Effector memory CD8-positive, alpha-beta T cell (primary cell): ENCODE data around the gene CERK.

Source experiments
- ATAC-seq: fragments of 150-1000 bp; cut with Tn5 transposase; replicated peaks from 2 replicates; pipeline ENCODE4 v1.10.0; 2021; ENCODE audit warnings: mild to moderate bottlenecking, moderate library complexity
- DNase-seq, 3 experiments: peaks; one replicate each; pipeline ENCODE4 v3.0.0; 2021
- H3K27ac Mint-ChIP-seq, 2 donors: one replicate each; pipeline ENCODE4 v1.8.0; 2022; ENCODE audit warnings: mild to moderate bottlenecking in 2 of 2, mixed read lengths in 2 of 2, moderate library complexity in 2 of 2
- H3K27me3 Mint-ChIP-seq, 2 donors: one replicate each; pipeline ENCODE4 v1.8.0; 2022; ENCODE audit warnings: mixed read lengths in 2 of 2
- H3K36me3 Mint-ChIP-seq: one replicate; pipeline ENCODE4 v1.8.0; 2022; ENCODE audit warnings: mild to moderate bottlenecking, moderate library complexity, mixed read lengths; ENCODE audit not compliant: insufficient read depth
- H3K4me1 Mint-ChIP-seq, 2 donors: one replicate each; pipeline ENCODE4 v1.8.0; 2022; ENCODE audit warnings: low read depth in 2 of 2, mixed read lengths in 2 of 2
- H3K4me3 Mint-ChIP-seq, 2 donors: one replicate each; pipeline ENCODE4 v1.8.0; 2022; ENCODE audit warnings: mild to moderate bottlenecking in 2 of 2, mixed read lengths in 2 of 2, moderate library complexity in 2 of 2
- H3K9me3 Mint-ChIP-seq, 2 donors: one replicate each; pipeline ENCODE4 v1.8.0; 2022; ENCODE audit warnings: mixed read lengths in 2 of 2

The CERK gene

GRCh38 chr22:46676881-46677280 lies 61.2 kb downstream of the CERK start:
- H3K36me3 Mint-ChIP-seq: peaks cover 8% of the 10 kb centered on the region
- no peaks in the 10 kb centered on the region for H3K9me3 Mint-ChIP-seq
- DNase-seq: no peak
- ATAC-seq: no peak
- H3K27me3 Mint-ChIP-seq: no peaks in the 10 kb centered on the region
- H3K27ac Mint-ChIP-seq: peak overlapping the region in 1 of 2 donors; percentile 35
- H3K4me1 Mint-ChIP-seq: peaks cover 14 to 17% of the 10 kb centered on the region in 2 donors
- no peak overlapping the region for H3K4me3 Mint-ChIP-seq

GRCh38 chr22:46676479-46676878 lies 61.6 kb downstream of the CERK start:
- ATAC-seq (no peak), DNase-seq (no peak)
- Mint-ChIP-seq H3K4me3 (no peak overlapping the region), H3K4me1 (peaks cover 14 to 17% of the 10 kb centered on the region in 2 donors), H3K27me3 (no peaks in the 10 kb centered on the region), H3K27ac (peak overlapping the region in 1 of 2 donors; percentile 35), H3K36me3 (peaks cover 6% of the 10 kb centered on the region), H3K9me3 (no peaks in the 10 kb centered on the region)

- ATAC-seq (no peak), DNase-seq (no peak)
- Mint-ChIP-seq H3K27me3 (no peaks in the 10 kb centered on the region), H3K4me3 (no peak overlapping the region), H3K4me1 (peaks cover 14 to 17% of the 10 kb centered on the region in 2 donors), H3K36me3 (peaks cover 3% of the 10 kb centered on the region), H3K9me3 (no peaks in the 10 kb centered on the region), H3K27ac (peak overlapping the region; percentile 17 to 54)
Observed at GRCh38 chr22:46675938-46676337, 62.1 kb downstream of the CERK start.

- DNase-seq: no peak
- no peak for ATAC-seq
- peaks cover 14 to 17% of the 10 kb centered on the region in 2 donors for H3K4me1 Mint-ChIP-seq
- H3K4me3 Mint-ChIP-seq: peak overlapping the region in 1 of 2 donors; percentile 94
- H3K9me3 Mint-ChIP-seq: no peaks in the 10 kb centered on the region
- no peaks in the 10 kb centered on the region for H3K27me3 Mint-ChIP-seq
- H3K27ac Mint-ChIP-seq: peak overlapping the region; percentile 54 to 94
- H3K36me3 Mint-ChIP-seq: peaks cover 2% of the 10 kb centered on the region
Observed at GRCh38 chr22:46675479-46675878, 62.6 kb downstream of the CERK start.

GRCh38 chr22:46674906-46675305 lies 63.1 kb downstream of the CERK start:
- no peak for DNase-seq
- peak; percentile 16 for ATAC-seq
- peaks cover 14 to 17% of the 10 kb centered on the region in 2 donors for H3K4me1 Mint-ChIP-seq

GRCh38 chr22:46674367-46674781 lies 63.7 kb downstream of the CERK start:
- ATAC-seq (peak; percentile 90), DNase-seq (peak; percentile 76 to 82 (median 80))
- no peaks in the 10 kb centered on the region for H3K9me3 Mint-ChIP-seq
- peaks cover 10% of the 10 kb centered on the region for H3K36me3 Mint-ChIP-seq
- peak overlapping the region; percentile 94 to 98 for H3K27ac Mint-ChIP-seq
- H3K4me1 Mint-ChIP-seq: peaks cover 14 to 17% of the 10 kb centered on the region in 2 donors
- H3K27me3 Mint-ChIP-seq: no peaks in the 10 kb centered on the region
- H3K4me3 Mint-ChIP-seq: peak overlapping the region; percentile 86 to 94

More at GRCh38 chr22:46674906-46675305, 63.1 kb downstream of the CERK start:
- Mint-ChIP-seq H3K27ac (peak overlapping the region; percentile 94 to 98), H3K27me3 (no peaks in the 10 kb centered on the region), H3K36me3 (peaks cover 5% of the 10 kb centered on the region), H3K4me3 (peak overlapping the region; percentile 86 to 94), H3K9me3 (no peaks in the 10 kb centered on the region)

- Mint-ChIP-seq H3K4me3 (peak overlapping the region; percentile 86 to 94), H3K9me3 (no peaks in the 10 kb centered on the region), H3K27me3 (no peaks in the 10 kb centered on the region), H3K27ac (peak overlapping the region; percentile 94 to 98), H3K36me3 (peaks cover 11% of the 10 kb centered on the region), H3K4me1 (peaks cover 14 to 17% of the 10 kb centered on the region in 2 donors)
- DNase-seq (no peak), ATAC-seq (peak; percentile 30)
Observed at GRCh38 chr22:46673662-46674236, 64.3 kb downstream of the CERK start.

GRCh38 chr22:46673205-46673604 lies 64.8 kb downstream of the CERK start:
- no peaks in the 10 kb centered on the region for H3K27me3 Mint-ChIP-seq
- peak overlapping the region; percentile 86 to 94 for H3K4me3 Mint-ChIP-seq
- no peak for ATAC-seq
- H3K4me1 Mint-ChIP-seq: peaks cover 14 to 17% of the 10 kb centered on the region in 2 donors
- H3K9me3 Mint-ChIP-seq: no peaks in the 10 kb centered on the region
- DNase-seq: no peak
- peak overlapping the region; percentile 94 to 98 for H3K27ac Mint-ChIP-seq
- peaks cover 11% of the 10 kb centered on the region for H3K36me3 Mint-ChIP-seq

GRCh38 chr22:46672731-46673130 lies 65.3 kb downstream of the CERK start:
- H3K4me3 Mint-ChIP-seq: peak overlapping the region; percentile 86 to 94
- no peaks in the 10 kb centered on the region for H3K9me3 Mint-ChIP-seq
- peaks cover 11% of the 10 kb centered on the region for H3K36me3 Mint-ChIP-seq
- H3K4me1 Mint-ChIP-seq: peaks cover 14 to 17% of the 10 kb centered on the region in 2 donors
- ATAC-seq: no peak
- DNase-seq: no peak
- no peaks in the 10 kb centered on the region for H3K27me3 Mint-ChIP-seq
- peak overlapping the region; percentile 94 to 98 for H3K27ac Mint-ChIP-seq

GRCh38 chr22:46671824-46672432 lies 66.1 kb downstream of the CERK start:
- DNase-seq (no peak), ATAC-seq (no peak)
- Mint-ChIP-seq H3K4me3 (peak overlapping the region; percentile 4 to 33), H3K27me3 (no peaks in the 10 kb centered on the region), H3K36me3 (peaks cover 11% of the 10 kb centered on the region), H3K27ac (peak overlapping the region; percentile 85 to 98), H3K4me1 (peaks cover 14 to 17% of the 10 kb centered on the region in 2 donors), H3K9me3 (no peaks in the 10 kb centered on the region)

GRCh38 chr22:46669201-46669600 lies 68.9 kb downstream of the CERK start:
- no peak overlapping the region for H3K4me3 Mint-ChIP-seq
- peaks cover 7 to 9% of the 10 kb centered on the region in 2 donors for H3K4me1 Mint-ChIP-seq
- ATAC-seq (no peak), DNase-seq (no peak)
- peak overlapping the region in 1 of 2 donors; percentile 73 for H3K27ac Mint-ChIP-seq
- no peaks in the 10 kb centered on the region for H3K27me3 Mint-ChIP-seq
- H3K36me3 Mint-ChIP-seq: peaks cover 11% of the 10 kb centered on the region
- H3K9me3 Mint-ChIP-seq: no peaks in the 10 kb centered on the region

- DNase-seq: no peak
- Mint-ChIP-seq H3K27me3 (no peaks in the 10 kb centered on the region), H3K27ac (no peak overlapping the region), H3K9me3 (no peaks in the 10 kb centered on the region), H3K4me3 (no peak overlapping the region), H3K36me3 (peaks cover 17% of the 10 kb centered on the region), H3K4me1 (no peaks in the 10 kb centered on the region)
- ATAC-seq: no peak
Observed at GRCh38 chr22:46668116-46668515, 69.9 kb downstream of the CERK start.

GRCh38 chr22:46667245-46667623 lies 70.8 kb downstream of the CERK start:
- no peak overlapping the region for H3K27ac Mint-ChIP-seq
- H3K4me1 Mint-ChIP-seq: no peaks in the 10 kb centered on the region
- H3K4me3 Mint-ChIP-seq: no peak overlapping the region
- peaks cover 21% of the 10 kb centered on the region for H3K36me3 Mint-ChIP-seq
- DNase-seq: no peak
- ATAC-seq: no peak
- no peaks in the 10 kb centered on the region for H3K9me3 Mint-ChIP-seq
- H3K27me3 Mint-ChIP-seq: no peaks in the 10 kb centered on the region

- no peaks in the 10 kb centered on the region for H3K27me3 Mint-ChIP-seq
- peaks cover 2% of the 10 kb centered on the region in 2 donors for H3K4me1 Mint-ChIP-seq
- no peak for ATAC-seq
- no peak overlapping the region for H3K4me3 Mint-ChIP-seq
- H3K27ac Mint-ChIP-seq: no peak overlapping the region
- DNase-seq: no peak
- peaks cover 21% of the 10 kb centered on the region for H3K36me3 Mint-ChIP-seq
- no peaks in the 10 kb centered on the region for H3K9me3 Mint-ChIP-seq
Observed at GRCh38 chr22:46666577-46667244, 71.3 kb downstream of the CERK start.
